ENCODE results near the gene CNTNAP2. TPM values are rescaled to one million over a fixed set of nuclear protein-coding genes. Genes with fewer than 3 reads are reported as not detected.

The CNTNAP2 gene
- total and polyA plus RNA-seq, 4 experiments from 2014 or later: 0.19 to 0.50 (median 0.20) TPM; not detected in 1

- no peaks in the 10 kb centered on the region for H3K27me3 Mint-ChIP-seq
- H3K9me3 ChIP-seq (ENCODE audit: control insufficient read depth in 1 of 2, low read length in 2 of 2): no peaks in the 10 kb centered on the region
- no peak overlapping the region for H3K27ac ChIP-seq (ENCODE audit: low read depth, low read length)
- ChIA-PET POLR2A (ENCODE audit: partially characterized antibody) (no interaction called here), CTCF (ENCODE audit: partially characterized antibody) (no interaction called here)
- H3K4me1 ChIP-seq (ENCODE audit: insufficient read depth, low read length): no peaks in the 10 kb centered on the region
- H3K9me3 Mint-ChIP-seq: peaks cover 0 to 7% (median 3%) of the 10 kb centered on the region in 8 donors
- H3K4me3 ChIP-seq (ENCODE audit: low read length in 2 of 2): no peak overlapping the region
- H3K27me3 ChIP-seq (ENCODE audit: insufficient read depth, low read length): no peaks in the 10 kb centered on the region
- DNase-seq: no peak
- intact Hi-C loops (cut with micrococcal nuclease): no loop called here
- no peaks in the 10 kb centered on the region for H3K36me3 ChIP-seq (ENCODE audit: insufficient read depth, low read length)
- H3K4me3 Mint-ChIP-seq: peak overlapping the region in 1 of 8 donors; percentile 37
- H3K27ac Mint-ChIP-seq: no peak overlapping the region
- no peaks in the 10 kb centered on the region for H3K36me3 Mint-ChIP-seq
- H3K4me1 Mint-ChIP-seq: no peaks in the 10 kb centered on the region
Observed at GRCh38 chr7:147805996-147806576, 1689.5 kb downstream of the CNTNAP2 start.

- H3K36me3 Mint-ChIP-seq: no peaks in the 10 kb centered on the region
- intact Hi-C loops (cut with micrococcal nuclease): no loop called here
- POLR2A ChIA-PET (ENCODE audit: partially characterized antibody): no interaction called here
- H3K9me3 Mint-ChIP-seq: peaks cover 0 to 4% (median 2%) of the 10 kb centered on the region in 8 donors
- DNase-seq: no peak
- Histone ChIP-seq H3K27ac (ENCODE audit: low read depth, low read length) (no peak overlapping the region), H3K36me3 (ENCODE audit: insufficient read depth, low read length) (no peaks in the 10 kb centered on the region), H3K27me3 (ENCODE audit: insufficient read depth, low read length) (no peaks in the 10 kb centered on the region), H3K4me3 (ENCODE audit: low read length in 2 of 2) (no peak overlapping the region), H3K9me3 (ENCODE audit: control insufficient read depth in 1 of 2, low read length in 2 of 2) (no peaks in the 10 kb centered on the region), H3K4me1 (ENCODE audit: insufficient read depth, low read length) (no peaks in the 10 kb centered on the region)
- H3K4me1 Mint-ChIP-seq: no peaks in the 10 kb centered on the region
- CTCF ChIA-PET (ENCODE audit: partially characterized antibody): no interaction called here
- H3K4me3 Mint-ChIP-seq: no peak overlapping the region
- no peaks in the 10 kb centered on the region for H3K27me3 Mint-ChIP-seq
- no peak overlapping the region for H3K27ac Mint-ChIP-seq
Observed at GRCh38 chr7:147809786-147810185, 1693.2 kb downstream of the CNTNAP2 start.

- no peak overlapping the region for H3K27ac ChIP-seq (ENCODE audit: low read depth, low read length)
- H3K27ac Mint-ChIP-seq: no peak overlapping the region
- H3K36me3 ChIP-seq (ENCODE audit: insufficient read depth, low read length): no peaks in the 10 kb centered on the region
- no peaks in the 10 kb centered on the region for H3K27me3 ChIP-seq (ENCODE audit: insufficient read depth, low read length)
- H3K9me3 Mint-ChIP-seq: peaks cover 0 to 6% (median 2%) of the 10 kb centered on the region in 8 donors
- CTCF ChIA-PET (ENCODE audit: partially characterized antibody): no interaction called here
- H3K4me3 ChIP-seq (ENCODE audit: low read length in 2 of 2): no peak overlapping the region
- H3K9me3 ChIP-seq (ENCODE audit: control insufficient read depth in 1 of 2, low read length in 2 of 2): no peaks in the 10 kb centered on the region
- H3K4me1 ChIP-seq (ENCODE audit: insufficient read depth, low read length): no peaks in the 10 kb centered on the region
- no peaks in the 10 kb centered on the region for H3K27me3 Mint-ChIP-seq
- no peaks in the 10 kb centered on the region for H3K36me3 Mint-ChIP-seq
- no peak overlapping the region for H3K4me3 Mint-ChIP-seq
- no peak for DNase-seq
- no peaks in the 10 kb centered on the region for H3K4me1 Mint-ChIP-seq
- POLR2A ChIA-PET (ENCODE audit: partially characterized antibody): no interaction called here
- intact Hi-C loops (cut with micrococcal nuclease): no loop called here
Observed at GRCh38 chr7:147810269-147810668, 1693.7 kb downstream of the CNTNAP2 start.

GRCh38 chr7:147811923-147812322 is 1695.3 kb downstream of the CNTNAP2 start:
- Mint-ChIP-seq H3K9me3 (peaks cover 0 to 7% (median 0%) of the 10 kb centered on the region in 8 donors), H3K4me3 (no peak overlapping the region), H3K27ac (no peak overlapping the region), H3K27me3 (no peaks in the 10 kb centered on the region), H3K36me3 (no peaks in the 10 kb centered on the region), H3K4me1 (no peaks in the 10 kb centered on the region)
- Histone ChIP-seq H3K27ac (ENCODE audit: low read depth, low read length) (no peak overlapping the region), H3K4me3 (ENCODE audit: low read length in 2 of 2) (no peak overlapping the region), H3K9me3 (ENCODE audit: control insufficient read depth in 1 of 2, low read length in 2 of 2) (no peaks in the 10 kb centered on the region), H3K4me1 (ENCODE audit: insufficient read depth, low read length) (no peaks in the 10 kb centered on the region), H3K36me3 (ENCODE audit: insufficient read depth, low read length) (no peaks in the 10 kb centered on the region), H3K27me3 (ENCODE audit: insufficient read depth, low read length) (no peaks in the 10 kb centered on the region)
- ChIA-PET CTCF (ENCODE audit: partially characterized antibody) (no interaction called here), POLR2A (ENCODE audit: partially characterized antibody) (no interaction called here)
- DNase-seq: no peak
- intact Hi-C loops (cut with micrococcal nuclease): no loop called here

- no peaks in the 10 kb centered on the region for H3K4me1 Mint-ChIP-seq
- no peaks in the 10 kb centered on the region for H3K4me1 ChIP-seq (ENCODE audit: insufficient read depth, low read length)
- no peak overlapping the region for H3K4me3 ChIP-seq (ENCODE audit: low read length in 2 of 2)
- intact Hi-C loops (cut with micrococcal nuclease): no loop called here
- H3K36me3 Mint-ChIP-seq: no peaks in the 10 kb centered on the region
- no peaks in the 10 kb centered on the region for H3K36me3 ChIP-seq (ENCODE audit: insufficient read depth, low read length)
- H3K27me3 Mint-ChIP-seq: no peaks in the 10 kb centered on the region
- POLR2A ChIA-PET (ENCODE audit: partially characterized antibody): no interaction called here
- CTCF ChIA-PET (ENCODE audit: partially characterized antibody): no interaction called here
- H3K27ac Mint-ChIP-seq: no peak overlapping the region
- no peaks in the 10 kb centered on the region for H3K27me3 ChIP-seq (ENCODE audit: insufficient read depth, low read length)
- no peaks in the 10 kb centered on the region for H3K9me3 ChIP-seq (ENCODE audit: control insufficient read depth in 1 of 2, low read length in 2 of 2)
- H3K9me3 Mint-ChIP-seq: peaks cover 0 to 7% (median 0%) of the 10 kb centered on the region in 8 donors
- H3K4me3 Mint-ChIP-seq: no peak overlapping the region
- DNase-seq: no peak
- H3K27ac ChIP-seq (ENCODE audit: low read depth, low read length): no peak overlapping the region
Observed at GRCh38 chr7:147813316-147813715, 1696.7 kb downstream of the CNTNAP2 start.

GRCh38 chr7:147818317-147818716 is 1701.7 kb downstream of the CNTNAP2 start:
- H3K27me3 ChIP-seq (ENCODE audit: insufficient read depth, low read length): no peaks in the 10 kb centered on the region
- no peaks in the 10 kb centered on the region for H3K9me3 ChIP-seq (ENCODE audit: control insufficient read depth in 1 of 2, low read length in 2 of 2)
- Mint-ChIP-seq H3K4me3 (no peak overlapping the region), H3K9me3 (peaks cover 0 to 6% (median 0%) of the 10 kb centered on the region in 8 donors), H3K27ac (no peak overlapping the region), H3K27me3 (no peaks in the 10 kb centered on the region), H3K4me1 (no peaks in the 10 kb centered on the region), H3K36me3 (no peaks in the 10 kb centered on the region)
- no peak overlapping the region for H3K4me3 ChIP-seq (ENCODE audit: low read length in 2 of 2)
- H3K36me3 ChIP-seq (ENCODE audit: insufficient read depth, low read length): no peaks in the 10 kb centered on the region
- ChIA-PET POLR2A (ENCODE audit: partially characterized antibody) (no interaction called here), CTCF (ENCODE audit: partially characterized antibody) (no interaction called here)
- no peaks in the 10 kb centered on the region for H3K4me1 ChIP-seq (ENCODE audit: insufficient read depth, low read length)
- no peak overlapping the region for H3K27ac ChIP-seq (ENCODE audit: low read depth, low read length)
- intact Hi-C loops (cut with micrococcal nuclease): no loop called here
- no peak for DNase-seq

GRCh38 chr7:147824671-147825070 is 1708.1 kb downstream of the CNTNAP2 start:
- no peaks in the 10 kb centered on the region for H3K4me1 ChIP-seq (ENCODE audit: insufficient read depth, low read length)
- Mint-ChIP-seq H3K36me3 (no peaks in the 10 kb centered on the region), H3K4me1 (no peaks in the 10 kb centered on the region), H3K27me3 (no peaks in the 10 kb centered on the region), H3K4me3 (no peak overlapping the region), H3K27ac (no peak overlapping the region), H3K9me3 (peaks cover 0 to 9% (median 3%) of the 10 kb centered on the region in 8 donors)
- no peaks in the 10 kb centered on the region for H3K36me3 ChIP-seq (ENCODE audit: insufficient read depth, low read length)
- no peak for DNase-seq
- H3K9me3 ChIP-seq (ENCODE audit: control insufficient read depth in 1 of 2, low read length in 2 of 2): no peaks in the 10 kb centered on the region
- H3K27ac ChIP-seq (ENCODE audit: low read depth, low read length): no peak overlapping the region
- H3K4me3 ChIP-seq (ENCODE audit: low read length in 2 of 2): no peak overlapping the region
- no peaks in the 10 kb centered on the region for H3K27me3 ChIP-seq (ENCODE audit: insufficient read depth, low read length)
- CTCF ChIA-PET (ENCODE audit: partially characterized antibody): no interaction called here
- intact Hi-C loops (cut with micrococcal nuclease): no loop called here
- POLR2A ChIA-PET (ENCODE audit: partially characterized antibody): no interaction called here

GRCh38 chr7:147829016-147829415 is 1712.4 kb downstream of the CNTNAP2 start:
- Histone ChIP-seq H3K27ac (ENCODE audit: low read depth, low read length) (no peak overlapping the region), H3K9me3 (ENCODE audit: control insufficient read depth in 1 of 2, low read length in 2 of 2) (no peaks in the 10 kb centered on the region), H3K27me3 (ENCODE audit: insufficient read depth, low read length) (no peaks in the 10 kb centered on the region), H3K4me1 (ENCODE audit: insufficient read depth, low read length) (no peaks in the 10 kb centered on the region), H3K4me3 (ENCODE audit: low read length in 2 of 2) (no peak overlapping the region), H3K36me3 (ENCODE audit: insufficient read depth, low read length) (no peaks in the 10 kb centered on the region)
- no peak for DNase-seq
- no peak overlapping the region for H3K27ac Mint-ChIP-seq
- peaks cover 0 to 11% (median 3%) of the 10 kb centered on the region in 8 donors for H3K9me3 Mint-ChIP-seq
- no peaks in the 10 kb centered on the region for H3K27me3 Mint-ChIP-seq
- no peaks in the 10 kb centered on the region for H3K36me3 Mint-ChIP-seq
- intact Hi-C loops (cut with micrococcal nuclease): no loop called here
- POLR2A ChIA-PET (ENCODE audit: partially characterized antibody): no interaction called here
- H3K4me1 Mint-ChIP-seq: no peaks in the 10 kb centered on the region
- H3K4me3 Mint-ChIP-seq: no peak overlapping the region
- CTCF ChIA-PET (ENCODE audit: partially characterized antibody): no interaction called here
